Upper lobe of left lung (tissue), 4 donors: ENCODE measurements around the gene CMTR1.

ENCODE experiments used
- CTCF ChIP-seq, 6 experiments: fragments of 450-650 bp in 4 of 6; fragments of 200-600 bp in 2 of 6; sonication (generic) in 2 of 6; IDR thresholded peaks; one replicate each; pipeline ENCODE4 v1.5.1; 2016 to 2019; ENCODE audit warnings: antibody characterized with exemption in 6 of 6
- POLR2A ChIP-seq, 4 donors: fragments of 450-650 bp; IDR thresholded peaks; one replicate each; pipeline ENCODE4 v1.5.1; 2016 to 2017; ENCODE audit warnings: antibody characterized with exemption in 4 of 4, mild to moderate bottlenecking in 2 of 4
- POLR2AphosphoS5 ChIP-seq, 2 donors: sonication (generic); formaldehyde crosslinking; IDR thresholded peaks; one replicate each; pipeline ENCODE4 v1.5.1; 2017; ENCODE audit warnings: antibody characterized with exemption in 2 of 2

GRCh38 chr6:37392821-37393220 is 40.2 kb upstream of the CMTR1 start:
- TF ChIP-seq CTCF (IDR thresholded peaks at IDR 0.05) (no peak), POLR2A (IDR thresholded peaks at IDR 0.05) (no peak), POLR2AphosphoS5 (IDR thresholded peaks at IDR 0.05) (no peak)
